Frontal cortex (tissue), 4 donors: ENCODE results near the gene KRTAP10-9. TPM values are rescaled to one million over a fixed set of nuclear protein-coding genes. Genes with fewer than 3 reads are reported as not detected.
"Not testable (repeated sequence)": the region's sequence is repeated elsewhere in the genome, so short reads cannot be mapped to it uniquely, and the experiment has no call there.

Source experiments
- DNase-seq, 2 donors: peaks; one replicate each; pipeline ENCODE4 v3.0.0; 2012; ENCODE audit warnings: low spot score in 2 of 2
- FAIRE-seq: peaks from 2 replicates; lab custom pipeline; 2012; peaks lifted over from hg19 to GRCh38; lab: Jason Lieb, UNC
- total RNA-seq: library from RNA; depleted of rRNA; stranded (reverse); fragments of >200 nt; gene quantifications from one replicate; pipeline ENCODE4 v1.2.3, GENCODE V29; 2014
- donor health status: control.
- donor health status: control.
- donor health status: control.

The KRTAP10-9 gene, protein sequence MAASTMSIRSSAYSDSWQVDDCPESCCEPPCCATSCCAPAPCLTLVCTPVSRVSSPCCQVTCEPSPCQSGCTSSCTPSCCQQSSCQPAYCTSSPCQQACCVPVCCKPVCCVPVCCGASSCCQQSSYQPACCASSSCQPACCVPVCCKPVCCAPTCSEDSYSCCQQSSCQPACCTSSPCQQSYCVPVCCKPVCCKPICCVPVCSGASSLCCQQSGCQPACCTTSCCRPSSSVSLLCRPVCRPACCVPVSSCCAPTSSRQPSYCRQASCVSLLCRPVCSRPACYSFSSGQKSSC
- total RNA-seq, result not detected

DNA sequence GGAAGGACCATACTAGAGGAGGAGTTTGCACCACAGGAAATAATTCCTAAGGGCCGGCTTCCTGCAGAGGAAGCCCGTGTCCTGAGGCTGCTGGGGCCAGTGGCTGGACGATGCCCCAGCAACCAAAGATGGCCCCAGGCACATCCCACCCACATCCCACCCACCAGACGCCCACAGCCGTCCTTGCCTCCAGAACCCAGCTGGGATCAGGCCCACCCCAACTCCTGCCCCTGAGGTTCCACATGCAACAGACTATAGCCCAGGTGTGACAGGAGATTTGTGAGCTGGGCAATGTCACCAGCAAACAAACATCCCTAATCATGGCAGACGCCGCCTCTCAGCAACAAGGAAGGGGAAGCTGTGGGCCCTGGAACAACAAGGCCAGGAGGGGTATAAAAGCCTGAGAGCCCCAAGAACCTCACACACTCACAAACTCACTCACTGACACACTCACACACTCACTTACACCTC lies at the start of gene KRTAP10-9:
Gene KRTAP10-9 (plus strand): TSS at position 421 of the 471 bp plus-strand sequence. CDS start 79 bp downstream, outside the sequence.
- DNase-seq (no peak), FAIRE-seq (no peak)

DNA sequence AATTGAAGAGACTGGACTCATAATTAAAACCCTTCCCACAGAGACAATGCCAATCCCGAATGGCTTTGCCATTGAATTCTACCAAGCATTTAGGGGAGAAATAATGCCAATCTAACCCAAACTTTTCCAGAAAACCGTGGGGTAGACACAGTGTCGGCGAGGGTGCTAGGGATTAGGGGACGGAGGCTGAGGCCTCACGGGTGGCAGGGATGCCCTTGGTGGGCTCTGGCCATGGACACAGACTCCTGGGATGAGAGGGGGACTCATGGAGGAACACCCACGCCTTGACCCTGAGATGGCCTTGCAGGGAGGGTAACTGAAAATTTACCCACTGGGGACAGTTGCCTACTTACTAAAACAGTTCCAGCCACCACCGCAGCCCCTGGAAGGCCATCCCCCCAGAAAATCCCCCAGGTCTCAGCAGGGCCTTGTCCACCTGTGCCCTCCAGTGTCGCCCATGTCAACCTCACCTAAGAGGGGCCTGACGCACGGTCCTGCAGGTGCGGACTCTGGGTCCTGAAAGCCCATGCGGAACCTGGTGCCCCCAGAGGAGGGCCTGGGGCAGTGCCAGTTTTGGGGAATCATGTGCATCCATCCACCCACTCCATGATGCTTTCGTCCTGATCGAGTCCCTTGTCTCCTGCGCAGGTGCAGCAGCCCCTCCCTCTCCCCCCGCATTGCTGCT lies 48.4 kb upstream of the KRTAP10-9 start:
- no peak for FAIRE-seq

GRCh38 chr21:44579056-44579832 lies 47.6 kb upstream of the KRTAP10-9 start:
- FAIRE-seq, result no peak
- DNase-seq, result no peak

More for the DNA sequence above, 48.4 kb upstream of the KRTAP10-9 start:
- DNase-seq, result no peak

- FAIRE-seq (no peak), DNase-seq (no peak)
Measured at GRCh38 chr21:44579833-44580144, 47.1 kb upstream of the KRTAP10-9 start.

- FAIRE-seq, DNase-seq: not testable (repeated sequence)
Measured at GRCh38 chr21:44580231-44580821, 46.6 kb upstream of the KRTAP10-9 start, which contains the start of gene KRTAP10-5. TSS of gene KRTAP10-5 (minus strand) at chr21:44580604. CDS start at chr21:44580578, 26 bp downstream.

- FAIRE-seq (no peak), DNase-seq (no peak)
Measured at GRCh38 chr21:44581158-44581557, 45.7 kb upstream of the KRTAP10-9 start.

DNA sequence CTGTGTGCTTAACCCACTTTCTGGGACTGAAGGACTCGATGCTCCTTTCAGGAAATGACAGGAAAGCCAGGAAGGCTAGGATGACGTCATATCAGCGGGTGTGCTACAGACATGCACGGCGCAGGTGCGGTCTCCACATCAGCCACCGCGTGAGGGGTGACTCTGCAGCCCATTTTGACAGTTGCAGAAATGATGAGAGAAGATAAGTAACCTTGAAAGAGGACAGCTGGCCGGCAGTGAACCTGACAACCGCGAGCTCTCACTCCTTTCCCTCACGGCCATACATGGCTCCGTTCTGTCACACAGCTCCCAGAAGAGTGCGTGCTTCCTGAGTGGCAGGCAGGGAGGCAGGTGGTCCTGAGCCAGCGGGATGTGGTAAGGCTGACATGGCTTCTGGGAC lies 44.8 kb upstream of the KRTAP10-9 start:
- DNase-seq (no peak), FAIRE-seq (no peak)

GRCh38 chr21:44583089-44583799 lies 43.6 kb upstream of the KRTAP10-9 start:
- DNase-seq (no peak), FAIRE-seq (no peak)

- DNase-seq (no peak), FAIRE-seq (no peak)
Measured at GRCh38 chr21:44583800-44584147, 43.1 kb upstream of the KRTAP10-9 start.

GRCh38 chr21:44585892-44586291 lies 41.0 kb upstream of the KRTAP10-9 start:
- FAIRE-seq (no peak), DNase-seq (no peak)

DNA sequence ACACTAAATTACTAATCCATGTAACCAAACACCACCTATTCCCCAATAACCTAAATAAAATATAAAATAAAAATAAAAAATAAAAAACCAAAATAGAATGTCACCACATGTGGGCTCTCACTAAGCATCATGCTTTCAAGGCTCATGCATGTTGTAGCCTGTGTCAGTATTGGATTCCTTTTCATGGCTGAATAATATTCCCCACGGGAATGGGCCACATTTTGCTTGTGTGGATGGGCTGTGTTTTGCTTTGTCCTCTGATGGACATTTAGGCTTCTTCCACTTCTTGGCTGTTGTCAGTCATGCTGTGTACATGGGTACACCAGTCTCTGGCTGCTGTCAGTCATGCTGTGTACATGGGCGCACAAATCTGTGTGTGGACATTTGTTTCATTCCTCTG lies 37.8 kb upstream of the KRTAP10-9 start:
- DNase-seq (no peak), FAIRE-seq (no peak)

DNA sequence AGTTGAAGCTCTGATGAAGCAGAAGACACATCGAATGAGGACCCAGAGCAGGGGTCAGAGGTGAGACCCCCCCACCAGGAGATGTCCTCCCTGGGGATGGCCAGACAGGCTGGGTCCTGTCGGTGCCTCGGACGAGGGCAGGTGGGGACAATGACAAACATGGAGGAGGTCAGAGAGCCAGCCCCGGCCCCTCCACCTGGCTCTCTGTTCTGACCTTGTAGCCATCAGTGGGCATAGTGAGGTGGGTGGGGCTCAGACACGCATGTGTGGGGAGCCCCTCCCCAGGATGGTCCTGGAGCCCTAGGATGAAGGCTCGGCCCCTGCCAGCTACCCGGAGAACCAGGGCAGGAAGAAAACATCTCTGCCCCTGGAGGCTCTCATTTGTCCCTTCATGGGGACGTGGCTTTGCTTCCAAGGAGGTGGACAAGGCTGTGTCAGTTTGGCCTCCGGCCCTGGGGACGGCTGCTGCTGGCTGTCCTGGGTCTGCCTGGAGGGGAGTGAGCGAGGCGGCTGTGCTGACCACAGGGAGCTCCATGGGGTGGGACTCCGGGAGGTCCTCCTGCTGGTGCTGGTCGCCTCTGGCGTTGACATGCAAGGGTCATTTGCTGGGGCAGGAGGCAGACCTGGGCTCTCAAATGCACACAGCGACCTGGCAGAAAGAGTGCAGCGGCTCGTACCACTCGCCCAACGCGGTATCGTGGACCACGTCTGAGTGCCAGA lies 37.1 kb upstream of the KRTAP10-9 start:
- DNase-seq (no peak), FAIRE-seq (no peak)

- no peak for DNase-seq
- no peak for FAIRE-seq
Measured at GRCh38 chr21:44590311-44590721, 36.6 kb upstream of the KRTAP10-9 start.

DNA sequence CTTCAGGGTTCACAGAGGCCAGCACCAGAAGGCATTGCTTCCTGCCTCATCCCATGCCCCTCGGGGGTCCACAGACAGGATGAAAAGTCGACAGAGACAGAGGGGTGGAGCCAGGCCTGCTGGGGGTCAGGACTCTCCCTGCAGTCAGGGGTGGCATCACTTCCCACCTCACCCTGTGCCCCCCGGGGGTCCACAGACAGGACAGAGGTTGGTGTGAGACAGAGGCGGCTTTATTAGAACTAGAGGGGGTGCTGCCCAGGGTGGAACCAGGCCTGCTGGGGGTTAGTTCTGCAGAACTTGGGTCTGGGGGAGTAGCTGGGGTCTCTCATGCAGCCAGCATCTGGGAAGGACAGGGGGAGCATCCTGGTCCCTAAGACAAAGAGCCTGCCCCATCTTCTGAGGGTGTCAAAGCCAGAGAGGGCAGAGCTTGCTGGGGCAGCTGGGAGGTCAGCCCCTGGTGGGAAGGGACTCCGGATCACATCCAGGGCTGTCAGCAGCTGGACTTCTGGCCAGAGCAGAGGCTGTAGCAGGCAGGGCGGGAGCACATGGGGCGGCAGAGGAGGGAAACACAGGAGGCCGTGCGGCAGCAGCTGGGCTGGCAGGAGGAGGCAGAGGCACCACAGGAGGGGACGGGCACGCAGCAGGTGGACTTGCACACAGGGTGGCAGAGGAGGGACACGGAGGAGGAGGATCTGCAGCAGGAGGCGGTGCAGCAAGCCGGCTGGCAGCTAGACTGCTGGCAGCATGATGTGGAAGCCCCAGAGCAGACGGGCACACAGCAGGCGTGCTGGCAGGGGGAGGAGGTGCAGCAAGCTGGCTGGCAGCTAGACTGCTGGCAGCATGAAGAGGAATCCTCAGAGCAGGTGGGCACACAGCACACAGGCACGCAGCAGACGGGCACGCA lies 35.7 kb upstream of the KRTAP10-9 start:
- DNase-seq, FAIRE-seq: not testable (repeated sequence)

DNA sequence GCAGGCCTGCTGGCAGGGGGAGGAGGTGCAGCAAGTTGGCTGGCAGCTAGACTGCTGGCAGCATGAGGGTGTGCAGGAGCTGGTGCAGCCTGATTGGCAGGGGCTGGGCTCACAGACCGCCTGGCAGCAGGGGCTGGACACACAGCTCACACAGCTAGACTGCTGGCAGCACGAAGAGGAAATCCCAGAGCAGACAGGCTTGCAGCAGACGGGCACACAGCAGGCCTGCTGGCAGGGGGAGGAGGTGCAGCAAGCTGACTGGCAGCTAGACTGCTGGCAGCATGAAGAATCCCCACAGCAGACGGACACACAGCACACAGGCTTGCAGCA lies 35.1 kb upstream of the KRTAP10-9 start:
- DNase-seq, FAIRE-seq: not testable (repeated sequence)

DNA sequence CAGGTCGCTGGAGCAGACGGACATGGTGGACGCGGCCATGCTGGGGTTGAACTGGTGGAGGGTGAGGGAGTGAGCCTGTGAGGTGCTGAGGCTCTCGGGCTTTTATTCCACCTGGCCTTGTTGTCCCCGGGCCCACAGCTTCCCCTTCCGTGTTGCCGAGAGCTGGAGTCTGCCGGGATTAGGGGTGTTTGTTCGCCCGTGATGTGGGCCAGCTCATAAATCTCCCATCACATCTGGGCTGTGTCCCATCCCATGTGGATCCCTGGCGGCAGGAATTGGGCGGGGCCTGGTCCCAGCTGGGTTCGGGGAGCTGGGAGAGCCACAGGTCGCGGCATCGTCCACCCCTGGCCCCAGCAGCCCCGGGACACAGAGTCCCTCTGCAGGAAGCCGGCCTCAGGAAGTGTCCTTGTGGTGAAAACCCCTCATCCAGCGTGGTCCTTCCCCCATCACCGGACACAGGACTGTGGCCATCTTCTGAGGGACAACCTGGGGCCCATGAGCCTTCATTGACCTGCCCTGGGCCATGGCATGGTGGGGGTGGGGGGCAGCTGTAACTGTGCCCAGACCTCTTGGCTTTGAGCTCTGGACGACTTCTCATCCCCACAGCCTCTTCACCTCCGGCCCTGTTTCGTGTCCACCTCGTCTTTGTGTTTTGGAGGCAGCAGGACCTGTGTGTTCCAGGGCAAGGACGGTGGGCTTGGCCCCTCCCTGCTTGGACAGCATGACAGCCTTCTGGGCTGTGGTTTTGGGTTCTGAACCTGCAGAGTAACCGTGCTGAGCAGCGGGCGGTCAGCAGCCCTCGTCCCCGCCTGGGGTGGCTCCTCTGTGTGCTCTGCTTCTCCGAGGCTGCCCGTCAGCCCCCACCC lies 34.2 kb upstream of the KRTAP10-9 start, which contains the start of gene KRTAP10-6:
Gene KRTAP10-6 (minus strand): TSS at position 60 of the 866 bp plus-strand sequence. CDS start 21 bp downstream, at position 39.
- no peak for DNase-seq
- no peak for FAIRE-seq
